Panc1 (cell line): ENCODE results near the gene STAT3. TPM values are rescaled to one million over a fixed set of nuclear protein-coding genes. Genes with fewer than 3 reads are reported as not detected.

ENCODE experiments used
- ATAC-seq: fragments of 200-7000 bp; cut with Tn5 transposase; 2 replicates; pipeline ENCODE4 v1.9.1; 2020; ENCODE audit warnings: mild to moderate bottlenecking, moderate library complexity
- Bru-seq: library from RNA; stranded (reverse); fragments of 400-500 nt; gene quantifications from one replicate; lab custom pipeline; 2021; lab: Mats Ljungman, UMichigan
- BruChase-seq, 2 experiments: library from RNA; stranded (reverse); fragments of 400-500 nt; gene quantifications; one replicate each; lab custom pipeline; 2021; lab: Mats Ljungman, UMichigan
- BruUV-seq: library from RNA; stranded (reverse); fragments of 400-500 nt; replicated peaks from 2 replicates; lab custom pipeline; 2021; lab: Mats Ljungman, UMichigan
- CTCF ChIA-PET: fragments of 300-600 bp; sonication (Branson Sonifier 250); formaldehyde crosslinking; loops from one replicate; lab custom pipeline; 2022; ENCODE audit warnings: antibody characterized with exemption; lab: Charles Lee
- POLR2A ChIA-PET: fragments of 300-600 bp; sonication (Branson Sonifier 250); formaldehyde crosslinking; loops from one replicate; lab custom pipeline; 2022; ENCODE audit warnings: antibody characterized with exemption; lab: Charles Lee
- DNase-seq: peaks from one replicate; pipeline ENCODE4 v3.0.0-alpha.2; 2010; ENCODE audit warnings: low read depth, low spot score
- H3K27ac ChIP-seq: 2 replicates; pipeline ENCODE4 v1.5.1; 2011; ENCODE audit warnings: mild to moderate bottlenecking, low read length, inconsistent platforms
- H3K27me3 ChIP-seq: fragments of 200-500 bp; sonication (Bioruptor generic); 2 replicates; pipeline ENCODE4 v1.6.0; 2014; ENCODE audit warnings: low read length, inconsistent platforms; ENCODE audit not compliant: control insufficient read depth, insufficient read depth
- H3K36me3 ChIP-seq: fragments of 200-500 bp; sonication (Bioruptor generic); 2 replicates; pipeline ENCODE4 v1.5.1; 2014; ENCODE audit warnings: inconsistent platforms, mild to moderate bottlenecking, low read length, moderate library complexity; ENCODE audit not compliant: control insufficient read depth, insufficient read depth
- H3K4me1 ChIP-seq: 2 replicates; pipeline ENCODE4 v1.5.1; 2011; ENCODE audit warnings: inconsistent platforms, mild to moderate bottlenecking, low read length, moderate library complexity; ENCODE audit not compliant: control insufficient read depth, insufficient read depth
- H3K4me3 ChIP-seq, 2 experiments: 2 replicates each; pipeline ENCODE4 v1.5.1; 2011 to 2012; ENCODE audit warnings: low read depth in 2 of 2, low read length in 2 of 2, mild to moderate bottlenecking in 2 of 2, inconsistent platforms in 1 of 2, moderate library complexity in 1 of 2
- H3K9me3 ChIP-seq: fragments of 200-500 bp; sonication (Bioruptor generic); 2 replicates; pipeline ENCODE4 v1.5.1; 2014; ENCODE audit warnings: low read depth, mild to moderate bottlenecking, inconsistent platforms, low read length, moderate library complexity; ENCODE audit not compliant: control insufficient read depth, insufficient read depth
- POLR2AphosphoS5 ChIP-seq: IDR thresholded peaks from 2 replicates; pipeline ENCODE4 v1.6.1; 2012; ENCODE audit warnings: mild to moderate bottlenecking, low read depth, low read length, moderate library complexity
- SIN3A ChIP-seq: IDR thresholded peaks from 2 replicates; pipeline ENCODE4 v1.6.1; 2012; ENCODE audit warnings: low read depth, mild to moderate bottlenecking, low read length, moderate library complexity, borderline replicate concordance; ENCODE audit not compliant: insufficient read depth
- TCF7L2 ChIP-seq: IDR thresholded peaks from 2 replicates; pipeline ENCODE4 v1.6.1; 2011; ENCODE audit warnings: mild to moderate bottlenecking, low read depth, low read length, inconsistent platforms
- in situ Hi-C: cut with HindIII; loops from 2 replicates; pipeline ENCODE4 v1.10.0; 2016; ENCODE audit warnings: low sequenced_read_pairs, low pct_unique_long_range_greater_than_20kb
- intact Hi-C: fragments of 100-400 bp; cut with micrococcal nuclease; formaldehyde crosslinking; loops from one replicate; pipeline ENCODE4 v1.10.0; 2022; ENCODE audit not compliant: unreplicated experiment
- long read RNA-seq: library from polyadenylated mRNA; unstranded; transcript quantifications from one replicate; pipeline ENCODE4 v2.0.0, GENCODE V29; 2021; ENCODE audit not compliant: unreplicated experiment
- polyA plus RNA-seq: library from polyadenylated mRNA; unstranded; fragments of >200 nt; gene quantifications from one replicate; pipeline ENCODE4 v1.2.1, GENCODE V29; 2012; ENCODE audit warnings: missing spikeins; ENCODE audit not compliant: insufficient read length
- total RNA-seq: library from RNA; stranded (reverse); gene quantifications from one replicate; pipeline ENCODE4 v1.2.1, GENCODE V29; 2021; ENCODE audit not compliant: unreplicated experiment
- TF ChIP-seq, protein P1 (sequence below): fragments of 450-650 bp; IDR thresholded peaks from 2 replicates; pipeline ENCODE4 v1.5.1; 2017; ENCODE audit warnings: mild to moderate bottlenecking
- TF ChIP-seq, protein P2 (sequence below), 2 experiments: IDR thresholded peaks; 2 replicates each; pipeline ENCODE4 v1.6.1; 2011 to 2012; ENCODE audit warnings: low read depth in 2 of 2, control low read depth in 1 of 2, low read length in 1 of 2, mild to moderate bottlenecking in 1 of 2, moderate library complexity in 1 of 2; ENCODE audit not compliant: insufficient read depth in 1 of 2

The STAT3 gene
- total RNA-seq (287 TPM), Bru-seq, nascent RNA (percentile 95 among the genes with signal in this experiment), BruChase-seq, experiment 1, labeled RNA remaining after a 2-hour chase (percentile 94 among the genes with signal in this experiment), BruChase-seq, experiment 2, labeled RNA remaining after a 6-hour chase (percentile 97 among the genes with signal in this experiment)
- 210 TPM for polyA plus RNA-seq
- long read RNA-seq, full-length matches to known transcripts: 352 of 841 reads
- long read RNA-seq, partial matches to known transcripts: 169 of 841 reads
- long read RNA-seq, other reads (novel, unspliced or antisense): 320 of 841 reads

DNA sequence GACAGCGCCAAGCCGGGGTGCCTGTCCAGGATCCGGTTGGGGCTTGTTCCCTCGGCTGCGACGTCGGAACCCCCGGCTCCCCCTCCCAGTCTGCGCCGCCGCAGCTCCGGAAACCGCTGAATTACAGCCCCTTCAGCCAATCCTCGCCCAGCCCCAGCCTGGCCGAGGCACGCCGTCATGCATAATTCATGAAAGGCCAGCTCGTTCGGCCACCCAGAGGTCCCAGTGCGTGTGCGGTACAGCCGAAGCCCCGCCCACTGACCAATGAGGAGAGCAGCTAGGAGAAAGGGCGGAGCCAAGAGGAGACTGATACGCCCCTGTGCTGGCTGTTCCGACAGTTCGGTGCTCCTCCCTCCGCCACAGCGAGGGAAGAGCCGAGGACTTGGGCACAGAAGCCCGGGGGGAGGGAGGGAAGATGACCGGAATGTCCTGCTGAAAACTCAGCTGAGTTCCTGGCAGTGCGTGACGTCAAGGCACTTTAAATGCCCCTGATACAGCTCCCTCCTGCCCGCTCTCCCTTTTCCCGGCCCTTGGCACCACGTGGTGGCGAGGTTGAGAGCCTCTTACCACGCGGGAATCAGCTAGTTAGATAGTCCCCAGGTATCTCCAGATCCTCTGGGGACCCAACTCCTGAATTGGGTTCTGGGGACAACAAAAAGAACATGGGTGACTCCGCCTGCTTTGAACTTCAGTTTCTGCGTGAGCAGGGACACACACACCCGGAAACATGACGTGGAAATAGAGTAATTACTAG is at the start of gene STAT3:
Gene STAT3 (minus strand): TSS at position 62 of the 754 bp plus-strand sequence. CDS start 39,926 bp downstream, outside the sequence.
- ATAC-seq (peak; percentile 95), DNase-seq (peak; percentile 95)
- CTCF ChIA-PET: interaction anchor here (1.1 kb wide), 1 partner anchor 176 kb away, joined by 3 read pairs; no protein-coding TSS in a partner anchor
- Histone ChIP-seq H3K4me3 (peak within 1 kb of the TSS; percentile 66 to 93), H3K4me1 (peaks cover 20% of the 10 kb centered on the region), H3K27ac (peak within 1 kb of the TSS; percentile 95), H3K36me3 (no peaks in the 10 kb centered on the region; the same call in none of the 2 replicates), H3K9me3 (no peaks in the 10 kb centered on the region), H3K27me3 (no peaks in the 10 kb centered on the region)
- in situ Hi-C loops (no loop called here), intact Hi-C loops (loop anchor here (10.0 kb wide), 1 partner anchor 64 kb away; no protein-coding TSS in a partner anchor)
- POLR2A ChIA-PET: interaction anchor here (1.0 to 1.6 kb wide), 3 partner anchors 10 to 34 kb away, joined by 3 read pairs; partner anchors contain the start of gene CAVIN1
- BruUV-seq: no TSS peak
- TF ChIP-seq TCF7L2: peak; percentile 67
- TF ChIP-seq SIN3A: peak; percentile 92
- peak; percentile 92 for TF ChIP-seq POLR2AphosphoS5
- TF ChIP-seq, protein P1, sequence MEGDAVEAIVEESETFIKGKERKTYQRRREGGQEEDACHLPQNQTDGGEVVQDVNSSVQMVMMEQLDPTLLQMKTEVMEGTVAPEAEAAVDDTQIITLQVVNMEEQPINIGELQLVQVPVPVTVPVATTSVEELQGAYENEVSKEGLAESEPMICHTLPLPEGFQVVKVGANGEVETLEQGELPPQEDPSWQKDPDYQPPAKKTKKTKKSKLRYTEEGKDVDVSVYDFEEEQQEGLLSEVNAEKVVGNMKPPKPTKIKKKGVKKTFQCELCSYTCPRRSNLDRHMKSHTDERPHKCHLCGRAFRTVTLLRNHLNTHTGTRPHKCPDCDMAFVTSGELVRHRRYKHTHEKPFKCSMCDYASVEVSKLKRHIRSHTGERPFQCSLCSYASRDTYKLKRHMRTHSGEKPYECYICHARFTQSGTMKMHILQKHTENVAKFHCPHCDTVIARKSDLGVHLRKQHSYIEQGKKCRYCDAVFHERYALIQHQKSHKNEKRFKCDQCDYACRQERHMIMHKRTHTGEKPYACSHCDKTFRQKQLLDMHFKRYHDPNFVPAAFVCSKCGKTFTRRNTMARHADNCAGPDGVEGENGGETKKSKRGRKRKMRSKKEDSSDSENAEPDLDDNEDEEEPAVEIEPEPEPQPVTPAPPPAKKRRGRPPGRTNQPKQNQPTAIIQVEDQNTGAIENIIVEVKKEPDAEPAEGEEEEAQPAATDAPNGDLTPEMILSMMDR: no peak

DNA sequence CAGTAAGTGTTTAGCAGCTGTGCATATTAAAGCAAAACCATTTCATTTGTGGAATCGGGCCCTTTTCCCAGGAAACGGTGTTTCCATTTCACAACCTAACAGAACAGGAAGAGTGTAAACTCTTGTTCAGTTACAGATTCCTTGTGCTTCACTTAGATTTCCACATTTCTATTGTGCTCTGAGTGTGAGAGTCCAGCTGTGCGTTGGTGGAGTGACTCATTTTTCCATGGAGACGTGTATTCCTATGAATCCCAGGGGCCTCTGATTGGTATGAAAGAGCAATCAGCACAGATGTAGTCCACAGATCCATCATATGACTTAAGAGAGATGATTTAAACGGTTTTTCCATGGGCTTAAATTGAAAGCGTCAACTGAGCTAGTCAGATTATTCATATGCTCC is 48.1 kb upstream of the STAT3 start:
- TF ChIP-seq TCF7L2 (no peak), SIN3A (no peak), POLR2AphosphoS5 (no peak)
- TF ChIP-seq, protein P1: no peak
- TF ChIP-seq, protein P2, sequence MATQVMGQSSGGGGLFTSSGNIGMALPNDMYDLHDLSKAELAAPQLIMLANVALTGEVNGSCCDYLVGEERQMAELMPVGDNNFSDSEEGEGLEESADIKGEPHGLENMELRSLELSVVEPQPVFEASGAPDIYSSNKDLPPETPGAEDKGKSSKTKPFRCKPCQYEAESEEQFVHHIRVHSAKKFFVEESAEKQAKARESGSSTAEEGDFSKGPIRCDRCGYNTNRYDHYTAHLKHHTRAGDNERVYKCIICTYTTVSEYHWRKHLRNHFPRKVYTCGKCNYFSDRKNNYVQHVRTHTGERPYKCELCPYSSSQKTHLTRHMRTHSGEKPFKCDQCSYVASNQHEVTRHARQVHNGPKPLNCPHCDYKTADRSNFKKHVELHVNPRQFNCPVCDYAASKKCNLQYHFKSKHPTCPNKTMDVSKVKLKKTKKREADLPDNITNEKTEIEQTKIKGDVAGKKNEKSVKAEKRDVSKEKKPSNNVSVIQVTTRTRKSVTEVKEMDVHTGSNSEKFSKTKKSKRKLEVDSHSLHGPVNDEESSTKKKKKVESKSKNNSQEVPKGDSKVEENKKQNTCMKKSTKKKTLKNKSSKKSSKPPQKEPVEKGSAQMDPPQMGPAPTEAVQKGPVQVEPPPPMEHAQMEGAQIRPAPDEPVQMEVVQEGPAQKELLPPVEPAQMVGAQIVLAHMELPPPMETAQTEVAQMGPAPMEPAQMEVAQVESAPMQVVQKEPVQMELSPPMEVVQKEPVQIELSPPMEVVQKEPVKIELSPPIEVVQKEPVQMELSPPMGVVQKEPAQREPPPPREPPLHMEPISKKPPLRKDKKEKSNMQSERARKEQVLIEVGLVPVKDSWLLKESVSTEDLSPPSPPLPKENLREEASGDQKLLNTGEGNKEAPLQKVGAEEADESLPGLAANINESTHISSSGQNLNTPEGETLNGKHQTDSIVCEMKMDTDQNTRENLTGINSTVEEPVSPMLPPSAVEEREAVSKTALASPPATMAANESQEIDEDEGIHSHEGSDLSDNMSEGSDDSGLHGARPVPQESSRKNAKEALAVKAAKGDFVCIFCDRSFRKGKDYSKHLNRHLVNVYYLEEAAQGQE (IDR thresholded peaks at IDR 0.05; ENCODE audit: insufficient read depth in 1 of 2, low read depth in 2 of 2, low read length in 1 of 2): no peak

More for the DNA sequence above, 48.1 kb upstream of the STAT3 start:
- intact Hi-C loops (no loop called here), in situ Hi-C loops (no loop called here)
- ChIA-PET POLR2A (no interaction called here), CTCF (no interaction called here)
- Histone ChIP-seq H3K36me3 (no peaks in the 10 kb centered on the region), H3K27ac (no peak overlapping the region), H3K4me1 (no peaks in the 10 kb centered on the region), H3K9me3 (no peaks in the 10 kb centered on the region), H3K27me3 (no peaks in the 10 kb centered on the region), H3K4me3 (no peak overlapping the region)
- DNase-seq (no peak), ATAC-seq (no peak)
- BruUV-seq: no TSS peak
